ENCODE measurements around the gene DNAH2. TPM values are rescaled to one million over a fixed set of nuclear protein-coding genes. Genes with fewer than 3 reads are reported as not detected.

DNAH2 gene
- total RNA-seq, 4 donors from 2014 or later, result 0.08 to 0.31 TPM; not detected in 2

DNA sequence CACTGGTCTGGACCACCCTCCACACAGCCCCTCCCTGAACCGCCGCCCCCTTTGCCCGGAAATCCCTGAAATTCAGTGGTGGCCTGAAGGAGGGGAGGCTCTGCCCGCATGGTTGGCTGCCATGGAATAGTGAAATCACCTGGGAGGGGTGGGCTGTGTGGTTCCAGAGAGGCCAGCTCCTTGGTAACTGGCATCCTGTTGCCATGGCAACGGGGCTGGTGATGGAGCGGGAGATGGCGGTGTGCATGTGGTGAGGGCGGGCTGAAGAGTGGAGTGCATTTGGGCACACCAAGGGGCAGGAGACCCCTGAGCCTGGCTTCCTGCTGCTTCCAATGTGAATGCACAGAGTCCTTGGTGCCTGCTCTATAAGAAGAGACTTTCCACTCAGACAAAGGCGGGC lies 10.1 kb upstream of the DNAH2 start:
- H3K36me3 ChIP-seq, result peaks cover 0 to 8% of the 10 kb centered on the region in 2 donors
- ATAC-seq, result no peak
- H3K27me3 ChIP-seq, result peaks cover 100% of the 10 kb centered on the region
- peaks cover 0 to 25% (median 11%) of the 10 kb centered on the region in 3 donors for H3K4me1 ChIP-seq
- no peaks in the 10 kb centered on the region for H3K9me3 ChIP-seq
- whole genome bisulfite sequencing, 2 donors (ENCODE audit: low coverage in 1 of 2), result no CpG with 5 or more reads among the region's 9 CpGs
- H3K4me3 ChIP-seq, result no peak overlapping the region
- no peak overlapping the region for H3K27ac ChIP-seq
- TF ChIP-seq EP300 (IDR thresholded peaks at IDR 0.05), result no peak
- TF ChIP-seq, protein P1, sequence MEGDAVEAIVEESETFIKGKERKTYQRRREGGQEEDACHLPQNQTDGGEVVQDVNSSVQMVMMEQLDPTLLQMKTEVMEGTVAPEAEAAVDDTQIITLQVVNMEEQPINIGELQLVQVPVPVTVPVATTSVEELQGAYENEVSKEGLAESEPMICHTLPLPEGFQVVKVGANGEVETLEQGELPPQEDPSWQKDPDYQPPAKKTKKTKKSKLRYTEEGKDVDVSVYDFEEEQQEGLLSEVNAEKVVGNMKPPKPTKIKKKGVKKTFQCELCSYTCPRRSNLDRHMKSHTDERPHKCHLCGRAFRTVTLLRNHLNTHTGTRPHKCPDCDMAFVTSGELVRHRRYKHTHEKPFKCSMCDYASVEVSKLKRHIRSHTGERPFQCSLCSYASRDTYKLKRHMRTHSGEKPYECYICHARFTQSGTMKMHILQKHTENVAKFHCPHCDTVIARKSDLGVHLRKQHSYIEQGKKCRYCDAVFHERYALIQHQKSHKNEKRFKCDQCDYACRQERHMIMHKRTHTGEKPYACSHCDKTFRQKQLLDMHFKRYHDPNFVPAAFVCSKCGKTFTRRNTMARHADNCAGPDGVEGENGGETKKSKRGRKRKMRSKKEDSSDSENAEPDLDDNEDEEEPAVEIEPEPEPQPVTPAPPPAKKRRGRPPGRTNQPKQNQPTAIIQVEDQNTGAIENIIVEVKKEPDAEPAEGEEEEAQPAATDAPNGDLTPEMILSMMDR (IDR thresholded peaks at IDR 0.05), result no peak
- TF ChIP-seq POLR2A (IDR thresholded peaks at IDR 0.05), result no peak
- no peak for TF ChIP-seq POLR2AphosphoS5 (IDR thresholded peaks at IDR 0.05)

DNA sequence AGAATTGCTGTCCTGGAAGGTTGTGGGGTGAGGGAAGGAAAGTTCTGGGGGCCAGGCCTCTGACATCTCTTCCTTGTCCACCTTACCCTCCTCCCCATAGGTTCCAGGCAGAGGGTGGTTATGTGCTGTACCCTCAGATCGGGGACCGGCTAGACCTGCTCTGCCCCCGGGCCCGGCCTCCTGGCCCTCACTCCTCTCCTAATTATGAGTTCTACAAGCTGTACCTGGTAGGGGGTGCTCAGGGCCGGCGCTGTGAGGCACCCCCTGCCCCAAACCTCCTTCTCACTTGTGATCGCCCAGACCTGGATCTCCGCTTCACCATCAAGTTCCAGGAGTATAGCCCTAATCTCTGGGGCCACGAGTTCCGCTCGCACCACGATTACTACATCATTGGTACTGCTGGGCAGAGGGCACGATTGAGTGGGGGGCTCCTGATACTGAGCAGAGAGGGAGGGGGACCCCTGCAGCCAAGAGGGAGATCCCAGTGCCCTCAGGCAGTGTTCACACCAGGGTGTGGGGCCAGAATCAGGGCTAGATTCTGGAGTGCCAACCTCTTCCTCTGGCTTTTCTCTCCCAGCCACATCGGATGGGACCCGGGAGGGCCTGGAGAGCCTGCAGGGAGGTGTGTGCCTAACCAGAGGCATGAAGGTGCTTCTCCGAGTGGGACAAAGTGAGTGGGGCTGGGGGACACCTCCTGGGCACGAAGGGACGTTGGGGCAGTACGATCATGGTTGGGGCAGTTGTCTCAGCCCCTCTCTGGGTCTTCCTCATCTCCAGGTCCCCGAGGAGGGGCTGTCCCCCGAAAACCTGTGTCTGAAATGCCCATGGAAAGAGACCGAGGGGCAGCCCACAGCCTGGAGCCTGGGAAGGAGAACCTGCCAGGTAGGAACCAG lies 9.4 kb upstream of the DNAH2 start:
- no peak for ATAC-seq
- peaks cover 100% of the 10 kb centered on the region for H3K27me3 ChIP-seq
- WGBS, 2 donors (ENCODE audit: low coverage in 1 of 2), result 75% methylated on average over 4 of the region's 22 CpGs; no CpG with 5 or more reads in 1 of the 2 donors
- no peak overlapping the region for H3K27ac ChIP-seq
- H3K4me1 ChIP-seq, result peaks cover 0 to 25% (median 11%) of the 10 kb centered on the region in 3 donors
- H3K4me3 ChIP-seq, result no peak overlapping the region
- H3K9me3 ChIP-seq, result no peaks in the 10 kb centered on the region
- no peak for TF ChIP-seq POLR2AphosphoS5 (IDR thresholded peaks at IDR 0.05)
- no peak for TF ChIP-seq EP300 (IDR thresholded peaks at IDR 0.05)
- no peak for TF ChIP-seq POLR2A (IDR thresholded peaks at IDR 0.05)
- TF ChIP-seq, protein P1 (IDR thresholded peaks at IDR 0.05), result no peak
- H3K36me3 ChIP-seq, result peaks cover 0 to 2% of the 10 kb centered on the region in 2 donors

DNA sequence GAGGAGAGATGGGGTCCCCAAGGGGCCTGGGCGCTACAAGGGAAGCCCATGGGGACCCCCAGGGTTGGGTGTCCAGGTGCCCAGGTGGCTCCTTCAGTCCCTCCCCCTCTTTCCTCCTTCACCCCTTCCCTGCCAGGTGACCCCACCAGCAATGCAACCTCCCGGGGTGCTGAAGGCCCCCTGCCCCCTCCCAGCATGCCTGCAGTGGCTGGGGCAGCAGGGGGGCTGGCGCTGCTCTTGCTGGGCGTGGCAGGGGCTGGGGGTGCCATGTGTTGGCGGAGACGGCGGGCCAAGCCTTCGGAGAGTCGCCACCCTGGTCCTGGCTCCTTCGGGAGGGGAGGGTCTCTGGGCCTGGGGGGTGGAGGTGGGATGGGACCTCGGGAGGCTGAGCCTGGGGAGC lies 8.5 kb upstream of the DNAH2 start:
- H3K9me3 ChIP-seq, result no peaks in the 10 kb centered on the region

DNA sequence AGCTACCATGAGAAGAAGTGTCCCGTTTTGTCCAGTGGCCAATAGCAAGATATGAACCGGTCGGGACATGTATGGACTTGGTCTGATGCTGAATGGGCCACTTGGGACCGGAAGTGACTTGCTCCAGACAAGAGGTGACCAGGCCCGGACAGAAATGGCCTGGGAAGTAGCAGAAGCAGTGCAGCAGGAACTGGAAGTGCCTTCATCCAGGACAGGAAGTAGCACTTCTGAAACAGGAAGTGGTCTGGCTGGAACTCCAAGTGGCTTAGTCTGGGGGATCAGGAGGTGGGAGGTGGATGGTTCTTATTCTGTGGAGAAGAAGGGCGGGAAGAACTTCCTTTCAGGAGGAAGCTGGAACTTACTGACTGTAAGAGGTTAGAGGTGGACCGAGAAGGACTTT lies 7.2 kb upstream of the DNAH2 start:
- Histone ChIP-seq H3K4me1 (peaks cover 0 to 7% (median 2%) of the 10 kb centered on the region in 3 donors), H3K9me3 (no peaks in the 10 kb centered on the region), H3K4me3 (no peak overlapping the region), H3K36me3 (no peaks in the 10 kb centered on the region), H3K27ac (no peak overlapping the region), H3K27me3 (peaks cover 99% of the 10 kb centered on the region)
- WGBS, 2 donors (ENCODE audit: low coverage in 1 of 2), result 56 to 73% methylated on average over 3 of the region's 7 CpGs
- TF ChIP-seq, protein P1 (IDR thresholded peaks at IDR 0.05), result no peak
- no peak for TF ChIP-seq EP300 (IDR thresholded peaks at IDR 0.05)
- no peak for TF ChIP-seq POLR2A (IDR thresholded peaks at IDR 0.05)
- TF ChIP-seq POLR2AphosphoS5 (IDR thresholded peaks at IDR 0.05), result no peak
- no peak for ATAC-seq

More for the DNA sequence above, 8.5 kb upstream of the DNAH2 start:
- Histone ChIP-seq H3K27me3 (peaks cover 99% of the 10 kb centered on the region), H3K36me3 (no peaks in the 10 kb centered on the region), H3K27ac (no peak overlapping the region), H3K4me3 (no peak overlapping the region), H3K4me1 (peaks cover 0 to 20% (median 11%) of the 10 kb centered on the region in 3 donors)
- TF ChIP-seq POLR2AphosphoS5 (IDR thresholded peaks at IDR 0.05), result no peak
- TF ChIP-seq EP300 (IDR thresholded peaks at IDR 0.05), result no peak
- TF ChIP-seq POLR2A (IDR thresholded peaks at IDR 0.05), result no peak
- TF ChIP-seq, protein P1 (IDR thresholded peaks at IDR 0.05), result no peak
- WGBS, 2 donors (ENCODE audit: low coverage in 1 of 2), result no CpG with 5 or more reads among the region's 11 CpGs
- no peak for ATAC-seq
